Type B pancreatic cell (in vitro differentiated cells): ENCODE data around the gene PTGES2. TPM values are rescaled to one million over a fixed set of nuclear protein-coding genes. Genes with fewer than 3 reads are reported as not detected.

Experiments
- DNase-seq: peaks from one replicate; pipeline ENCODE4 v3.0.0; 2021; ENCODE audit warnings: mixed read lengths; ENCODE audit not compliant: unreplicated experiment; ENCODE audit errors: extremely low spot score
- H3K27ac Mint-ChIP-seq: 2 replicates; pipeline ENCODE4 v1.8.0; 2021; ENCODE audit warnings: mild to moderate bottlenecking, mixed read lengths
- H3K27me3 Mint-ChIP-seq: 2 replicates; pipeline ENCODE4 v1.8.0; 2021; ENCODE audit warnings: mixed read lengths
- H3K36me3 Mint-ChIP-seq: 2 replicates; pipeline ENCODE4 v1.8.0; 2021; ENCODE audit warnings: mixed read lengths
- H3K4me1 Mint-ChIP-seq: one replicate; pipeline ENCODE4 v1.8.0; 2021; ENCODE audit warnings: mixed read lengths; ENCODE audit not compliant: unreplicated experiment
- H3K4me3 Mint-ChIP-seq: 2 replicates; pipeline ENCODE4 v1.8.0; 2021; ENCODE audit warnings: mild to moderate bottlenecking, mixed read lengths
- H3K9me3 Mint-ChIP-seq: 2 replicates; pipeline ENCODE4 v1.8.0; 2021; ENCODE audit warnings: mixed read lengths
- CTCF ChIP-seq: fragments of 200-600 bp; sonication (generic); conservative IDR thresholded peaks from 2 replicates; pipeline ENCODE4 v1.5.0; 2021; ENCODE audit warnings: antibody characterized with exemption, mild to moderate bottlenecking
- total RNA-seq: library from RNA; stranded (reverse); gene quantifications from 2 replicates; pipeline ENCODE4 v1.2.1, GENCODE V29; 2021; ENCODE audit warnings: low replicate concordance

Gene PTGES2
- total RNA-seq, 1 donor from 2014 or later = 67.2 TPM

DNA sequence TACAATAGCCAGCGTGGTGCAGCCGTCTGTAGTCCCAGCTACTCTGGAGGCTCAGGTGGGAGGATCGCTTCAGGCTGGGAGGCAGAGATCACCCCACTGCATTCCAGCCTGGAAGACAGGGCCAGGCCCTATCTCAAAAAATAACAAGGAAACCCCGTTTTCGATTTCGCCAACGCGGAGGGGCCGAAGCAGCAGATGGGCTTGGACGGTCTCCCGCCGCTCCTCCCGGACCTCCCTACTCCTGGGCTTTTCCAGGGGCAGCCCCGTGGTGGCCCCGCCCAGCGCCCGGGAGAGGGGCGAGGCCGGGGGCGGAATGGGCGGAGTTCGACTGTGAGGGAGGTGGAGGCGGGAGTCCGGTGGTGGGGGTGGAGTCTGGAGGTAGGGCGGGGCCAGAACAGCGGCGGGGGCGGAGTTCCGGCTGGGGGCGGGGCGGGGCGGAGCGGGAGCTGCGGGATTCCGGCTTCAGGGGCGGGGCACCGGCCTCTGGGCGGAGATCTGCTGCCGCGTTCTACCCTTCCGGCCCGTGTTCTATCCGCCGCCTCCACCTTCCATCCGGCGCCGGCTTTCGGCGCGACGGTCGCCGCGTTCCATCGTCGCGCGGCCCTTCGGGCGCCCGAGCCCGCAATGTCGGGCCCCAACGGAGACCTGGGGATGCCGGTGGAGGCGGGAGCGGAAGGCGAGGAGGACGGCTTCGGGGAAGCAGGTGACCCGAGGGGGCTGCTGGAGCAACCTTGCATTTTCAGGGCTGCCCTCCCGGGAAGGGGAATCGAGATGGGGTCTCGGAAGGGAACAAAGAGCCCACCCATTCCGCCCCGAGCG is 32.5 kb upstream of the PTGES2 start, which contains the start of gene BBLN:
Gene BBLN (plus strand): TSS at position 482 of the 819 bp plus-strand sequence. CDS start 143 bp downstream, at position 625.
- no peaks in the 10 kb centered on the region for H3K27me3 Mint-ChIP-seq
- no peaks in the 10 kb centered on the region for H3K9me3 Mint-ChIP-seq
- peaks cover 16% of the 10 kb centered on the region for H3K4me1 Mint-ChIP-seq
- H3K36me3 Mint-ChIP-seq = peaks cover 6% of the 10 kb centered on the region
- TF ChIP-seq CTCF = no peak
- peak within 1 kb of the TSS; percentile 66 for H3K27ac Mint-ChIP-seq
- peak; percentile 98 for DNase-seq
- peak within 1 kb of the TSS; percentile 87 for H3K4me3 Mint-ChIP-seq

GRCh38 chr9:128159522-128159783 is 31.9 kb upstream of the PTGES2 start:
- Mint-ChIP-seq H3K9me3 (no peaks in the 10 kb centered on the region), H3K27ac (peak overlapping the region; percentile 66), H3K36me3 (peaks cover 6% of the 10 kb centered on the region), H3K4me1 (peaks cover 16% of the 10 kb centered on the region), H3K27me3 (no peaks in the 10 kb centered on the region), H3K4me3 (peak overlapping the region; percentile 80)
- no peak for DNase-seq
- TF ChIP-seq CTCF = no peak

DNA sequence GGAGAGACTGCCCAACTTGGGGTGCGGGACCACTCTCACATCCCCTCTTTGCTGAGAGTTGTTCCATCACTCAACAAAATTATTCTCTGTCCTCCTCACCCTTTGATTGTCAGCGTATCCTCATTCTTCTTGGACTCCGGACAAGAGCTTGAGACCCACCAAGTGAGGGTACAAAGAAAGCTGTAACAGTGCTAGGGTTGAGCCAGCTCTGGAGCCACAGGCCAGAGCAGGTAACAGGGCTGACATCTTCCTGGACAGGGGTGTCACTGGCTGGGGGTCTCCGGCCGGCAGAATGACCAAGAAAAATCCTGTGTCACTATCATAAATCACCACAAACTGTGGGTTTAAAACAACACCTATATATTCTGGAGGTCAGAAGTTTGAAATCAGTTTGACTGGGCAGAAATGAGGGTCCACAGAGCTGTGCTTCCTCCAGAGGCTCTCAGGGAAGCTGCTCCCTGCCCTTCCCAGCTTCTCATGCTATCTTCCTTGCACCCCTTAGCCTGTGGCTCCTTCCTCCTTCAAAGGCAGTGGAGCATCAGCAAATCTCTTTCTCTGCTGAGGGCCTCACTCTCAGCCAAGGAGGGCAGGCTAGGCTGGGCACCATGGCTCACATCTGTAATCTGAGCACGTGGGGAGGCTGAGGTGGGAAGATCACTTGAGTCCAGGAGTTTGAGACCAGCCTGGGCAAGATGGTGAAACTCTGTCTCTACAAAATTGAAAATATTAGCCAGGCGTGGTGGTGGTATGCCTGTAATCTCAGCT is 28.4 kb upstream of the PTGES2 start:
- Mint-ChIP-seq H3K4me3 (no peak overlapping the region), H3K36me3 (no peaks in the 10 kb centered on the region), H3K4me1 (peaks cover 5% of the 10 kb centered on the region), H3K9me3 (no peaks in the 10 kb centered on the region), H3K27me3 (no peaks in the 10 kb centered on the region), H3K27ac (no peak overlapping the region)
- no peak for TF ChIP-seq CTCF
- DNase-seq = no peak

- DNase-seq = no peak
- H3K4me1 Mint-ChIP-seq = peaks cover 11% of the 10 kb centered on the region
- H3K4me3 Mint-ChIP-seq = no peak overlapping the region
- no peak for TF ChIP-seq CTCF
- no peaks in the 10 kb centered on the region for H3K36me3 Mint-ChIP-seq
- H3K27me3 Mint-ChIP-seq = no peaks in the 10 kb centered on the region
- H3K9me3 Mint-ChIP-seq = no peaks in the 10 kb centered on the region
- no peak overlapping the region for H3K27ac Mint-ChIP-seq
Observed at GRCh38 chr9:128153947-128154695, 26.6 kb upstream of the PTGES2 start.

- H3K4me3 Mint-ChIP-seq = no peak overlapping the region
- no peaks in the 10 kb centered on the region for H3K27me3 Mint-ChIP-seq
- no peak overlapping the region for H3K27ac Mint-ChIP-seq
- no peak for TF ChIP-seq CTCF
- no peaks in the 10 kb centered on the region for H3K36me3 Mint-ChIP-seq
- H3K9me3 Mint-ChIP-seq = no peaks in the 10 kb centered on the region
- peaks cover 15% of the 10 kb centered on the region for H3K4me1 Mint-ChIP-seq
- no peak for DNase-seq
Observed at GRCh38 chr9:128153060-128153946, 25.8 kb upstream of the PTGES2 start.
